ENCODE data around the gene LRP1B.

Gene LRP1B

GRCh38 chr2:141946016-141946415, 184.8 kb downstream of the LRP1B start:
- Histone ChIP-seq H3K4me1 (ENCODE audit: insufficient read depth, low read length) (no peaks in the 10 kb centered on the region), H3K4me3 (ENCODE audit: low read depth in 1 of 2, low read length in 2 of 2) (no peak overlapping the region), H3K36me3 (ENCODE audit: insufficient read depth, low read length) (no peaks in the 10 kb centered on the region), H3K9ac (ENCODE audit: low read length) (no peak overlapping the region), H3K27ac (ENCODE audit: low read depth, low read length) (no peak overlapping the region), H3K9me3 (ENCODE audit: low read length) (no peaks in the 10 kb centered on the region), H3K27me3 (ENCODE audit: control insufficient read depth in 1 of 2, insufficient read depth in 2 of 2, low read length in 2 of 2) (no peaks in the 10 kb centered on the region)

- no peaks in the 10 kb centered on the region for H3K4me1 ChIP-seq (ENCODE audit: insufficient read depth, low read length)
- H3K27me3 ChIP-seq (ENCODE audit: control insufficient read depth in 1 of 2, insufficient read depth in 2 of 2, low read length in 2 of 2) = no peaks in the 10 kb centered on the region
- no peak overlapping the region for H3K9ac ChIP-seq (ENCODE audit: low read length)
- no peaks in the 10 kb centered on the region for H3K9me3 ChIP-seq (ENCODE audit: low read length)
- H3K27ac ChIP-seq (ENCODE audit: low read depth, low read length) = no peak overlapping the region
- H3K36me3 ChIP-seq (ENCODE audit: insufficient read depth, low read length) = no peaks in the 10 kb centered on the region
- no peak overlapping the region for H3K4me3 ChIP-seq (ENCODE audit: low read depth in 1 of 2, low read length in 2 of 2)
These were observed 186.9 kb downstream of the LRP1B start for GRCh38 chr2:141943918-141944317.

- H3K27ac ChIP-seq (ENCODE audit: low read depth, low read length) = no peak overlapping the region
- H3K27me3 ChIP-seq (ENCODE audit: control insufficient read depth in 1 of 2, insufficient read depth in 2 of 2, low read length in 2 of 2) = no peaks in the 10 kb centered on the region
- H3K9me3 ChIP-seq (ENCODE audit: low read length) = no peaks in the 10 kb centered on the region
- H3K4me1 ChIP-seq (ENCODE audit: insufficient read depth, low read length) = no peaks in the 10 kb centered on the region
- no peaks in the 10 kb centered on the region for H3K36me3 ChIP-seq (ENCODE audit: insufficient read depth, low read length)
- H3K4me3 ChIP-seq (ENCODE audit: low read depth in 1 of 2, low read length in 2 of 2) = no peak overlapping the region
- no peak overlapping the region for H3K9ac ChIP-seq (ENCODE audit: low read length)
These were observed 188.6 kb downstream of the LRP1B start for GRCh38 chr2:141942006-141942789.

GRCh38 chr2:141941210-141941714, 189.6 kb downstream of the LRP1B start:
- Histone ChIP-seq H3K27ac (ENCODE audit: low read depth, low read length) (no peak overlapping the region), H3K27me3 (ENCODE audit: control insufficient read depth in 1 of 2, insufficient read depth in 2 of 2, low read length in 2 of 2) (no peaks in the 10 kb centered on the region), H3K9me3 (ENCODE audit: low read length) (no peaks in the 10 kb centered on the region), H3K4me3 (ENCODE audit: low read depth in 1 of 2, low read length in 2 of 2) (no peak overlapping the region), H3K36me3 (ENCODE audit: insufficient read depth, low read length) (no peaks in the 10 kb centered on the region), H3K4me1 (ENCODE audit: insufficient read depth, low read length) (no peaks in the 10 kb centered on the region), H3K9ac (ENCODE audit: low read length) (no peak overlapping the region)

- H3K36me3 ChIP-seq (ENCODE audit: insufficient read depth, low read length) = no peaks in the 10 kb centered on the region
- no peaks in the 10 kb centered on the region for H3K4me1 ChIP-seq (ENCODE audit: insufficient read depth, low read length)
- H3K27ac ChIP-seq (ENCODE audit: low read depth, low read length) = no peak overlapping the region
- H3K9me3 ChIP-seq (ENCODE audit: low read length) = no peaks in the 10 kb centered on the region
- H3K4me3 ChIP-seq (ENCODE audit: low read depth in 1 of 2, low read length in 2 of 2) = no peak overlapping the region
- no peaks in the 10 kb centered on the region for H3K27me3 ChIP-seq (ENCODE audit: control insufficient read depth in 1 of 2, insufficient read depth in 2 of 2, low read length in 2 of 2)
- no peak overlapping the region for H3K9ac ChIP-seq (ENCODE audit: low read length)
These were observed 190.1 kb downstream of the LRP1B start for GRCh38 chr2:141940709-141941108.

DNA sequence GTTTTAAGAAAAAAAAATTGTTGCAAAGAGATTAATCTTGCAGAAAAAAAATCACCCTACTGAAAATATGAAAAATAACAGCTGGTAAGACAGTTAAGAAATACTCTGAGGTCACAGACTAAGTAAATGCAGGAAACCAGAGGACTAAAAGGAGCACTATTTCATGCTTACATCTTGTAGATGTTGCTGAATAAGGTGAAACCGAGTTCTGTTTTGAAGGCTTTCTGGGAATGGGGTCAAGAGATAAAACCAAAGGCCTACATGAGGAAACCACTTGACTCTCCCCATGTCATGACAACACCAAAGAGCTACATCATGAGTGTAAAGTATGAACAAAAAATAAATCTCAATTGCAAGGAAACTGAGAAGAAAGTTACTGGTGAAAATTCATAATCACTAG, 197.6 kb downstream of the LRP1B start:
- H3K9me3 ChIP-seq (ENCODE audit: low read length) = no peaks in the 10 kb centered on the region
- no peaks in the 10 kb centered on the region for H3K27me3 ChIP-seq (ENCODE audit: control insufficient read depth in 1 of 2, insufficient read depth in 2 of 2, low read length in 2 of 2)
- H3K36me3 ChIP-seq (ENCODE audit: insufficient read depth, low read length) = no peaks in the 10 kb centered on the region
- H3K4me3 ChIP-seq (ENCODE audit: low read depth in 1 of 2, low read length in 2 of 2) = no peak overlapping the region
- no peak overlapping the region for H3K27ac ChIP-seq (ENCODE audit: low read depth, low read length)
- no peak overlapping the region for H3K9ac ChIP-seq (ENCODE audit: low read length)
- H3K4me1 ChIP-seq (ENCODE audit: insufficient read depth, low read length) = no peaks in the 10 kb centered on the region

DNA sequence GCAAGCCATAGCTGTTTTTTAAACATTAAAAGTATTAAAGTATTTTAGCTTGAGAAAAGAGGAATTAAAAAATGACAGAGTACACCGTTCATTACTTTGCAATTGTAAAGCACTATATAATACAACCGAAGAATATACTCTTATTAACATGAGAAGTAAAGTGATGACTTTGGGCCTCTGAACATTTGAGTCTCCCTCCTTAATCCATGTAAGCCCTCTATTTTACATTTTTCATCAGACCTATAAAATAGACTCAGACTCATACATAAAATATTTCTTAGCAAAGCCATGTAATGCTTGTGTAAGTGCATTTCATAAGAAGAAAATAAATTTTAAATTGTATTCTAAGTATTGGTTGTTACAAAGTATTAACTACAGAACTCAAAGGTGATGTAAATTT, 198.6 kb downstream of the LRP1B start:
- H3K4me1 ChIP-seq (ENCODE audit: insufficient read depth, low read length) = no peaks in the 10 kb centered on the region
- H3K27me3 ChIP-seq (ENCODE audit: control insufficient read depth in 1 of 2, insufficient read depth in 2 of 2, low read length in 2 of 2) = no peaks in the 10 kb centered on the region
- no peak overlapping the region for H3K4me3 ChIP-seq (ENCODE audit: low read depth in 1 of 2, low read length in 2 of 2)
- H3K9ac ChIP-seq (ENCODE audit: low read length) = no peak overlapping the region
- no peaks in the 10 kb centered on the region for H3K36me3 ChIP-seq (ENCODE audit: insufficient read depth, low read length)
- H3K27ac ChIP-seq (ENCODE audit: low read depth, low read length) = no peak overlapping the region
- no peaks in the 10 kb centered on the region for H3K9me3 ChIP-seq (ENCODE audit: low read length)

DNA sequence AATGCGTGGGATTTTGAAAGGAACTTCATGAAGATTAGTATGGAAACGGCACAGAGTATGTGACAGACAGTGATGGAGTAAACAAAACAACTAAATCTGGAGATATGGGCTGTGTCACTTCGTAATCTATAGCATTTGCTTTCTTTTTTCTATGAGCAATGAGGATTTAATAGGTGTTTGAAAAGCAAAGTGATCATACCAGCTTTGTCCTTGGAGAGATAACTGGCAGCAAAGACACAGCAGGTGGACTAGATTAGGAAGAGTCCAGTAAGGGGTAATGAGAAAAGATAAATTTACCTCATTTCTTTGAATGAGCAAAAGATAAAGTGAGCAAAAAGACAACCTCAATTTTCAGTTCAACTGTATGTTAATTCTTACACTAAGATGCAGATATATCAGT, 199.0 kb downstream of the LRP1B start:
- Histone ChIP-seq H3K4me1 (ENCODE audit: insufficient read depth, low read length) (no peaks in the 10 kb centered on the region), H3K27me3 (ENCODE audit: control insufficient read depth in 1 of 2, insufficient read depth in 2 of 2, low read length in 2 of 2) (no peaks in the 10 kb centered on the region), H3K36me3 (ENCODE audit: insufficient read depth, low read length) (no peaks in the 10 kb centered on the region), H3K4me3 (ENCODE audit: low read depth in 1 of 2, low read length in 2 of 2) (no peak overlapping the region), H3K27ac (ENCODE audit: low read depth, low read length) (no peak overlapping the region), H3K9me3 (ENCODE audit: low read length) (no peaks in the 10 kb centered on the region), H3K9ac (ENCODE audit: low read length) (no peak overlapping the region)

DNA sequence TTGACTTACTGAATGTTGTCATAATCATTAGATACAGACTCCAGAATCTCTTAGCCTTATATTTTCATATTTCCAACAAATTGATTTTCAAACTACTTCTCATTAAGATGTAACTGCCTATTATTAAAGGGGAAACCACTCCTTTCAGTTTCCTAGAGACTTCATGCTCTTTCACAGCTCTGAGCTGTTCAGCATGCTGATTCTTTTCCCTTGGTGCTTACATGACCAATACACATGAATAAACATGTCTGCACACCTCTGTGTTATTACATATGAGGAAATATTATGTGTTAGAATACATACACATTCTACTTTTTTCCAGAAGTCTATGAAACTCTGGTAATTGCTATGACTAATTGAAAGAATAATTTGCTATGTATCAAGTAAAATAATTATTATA, 200.0 kb downstream of the LRP1B start:
- Histone ChIP-seq H3K27ac (ENCODE audit: low read depth, low read length) (no peak overlapping the region), H3K4me3 (ENCODE audit: low read depth in 1 of 2, low read length in 2 of 2) (no peak overlapping the region), H3K9ac (ENCODE audit: low read length) (no peak overlapping the region), H3K27me3 (ENCODE audit: control insufficient read depth in 1 of 2, insufficient read depth in 2 of 2, low read length in 2 of 2) (no peaks in the 10 kb centered on the region), H3K9me3 (ENCODE audit: low read length) (no peaks in the 10 kb centered on the region), H3K36me3 (ENCODE audit: insufficient read depth, low read length) (no peaks in the 10 kb centered on the region), H3K4me1 (ENCODE audit: insufficient read depth, low read length) (no peaks in the 10 kb centered on the region)

DNA sequence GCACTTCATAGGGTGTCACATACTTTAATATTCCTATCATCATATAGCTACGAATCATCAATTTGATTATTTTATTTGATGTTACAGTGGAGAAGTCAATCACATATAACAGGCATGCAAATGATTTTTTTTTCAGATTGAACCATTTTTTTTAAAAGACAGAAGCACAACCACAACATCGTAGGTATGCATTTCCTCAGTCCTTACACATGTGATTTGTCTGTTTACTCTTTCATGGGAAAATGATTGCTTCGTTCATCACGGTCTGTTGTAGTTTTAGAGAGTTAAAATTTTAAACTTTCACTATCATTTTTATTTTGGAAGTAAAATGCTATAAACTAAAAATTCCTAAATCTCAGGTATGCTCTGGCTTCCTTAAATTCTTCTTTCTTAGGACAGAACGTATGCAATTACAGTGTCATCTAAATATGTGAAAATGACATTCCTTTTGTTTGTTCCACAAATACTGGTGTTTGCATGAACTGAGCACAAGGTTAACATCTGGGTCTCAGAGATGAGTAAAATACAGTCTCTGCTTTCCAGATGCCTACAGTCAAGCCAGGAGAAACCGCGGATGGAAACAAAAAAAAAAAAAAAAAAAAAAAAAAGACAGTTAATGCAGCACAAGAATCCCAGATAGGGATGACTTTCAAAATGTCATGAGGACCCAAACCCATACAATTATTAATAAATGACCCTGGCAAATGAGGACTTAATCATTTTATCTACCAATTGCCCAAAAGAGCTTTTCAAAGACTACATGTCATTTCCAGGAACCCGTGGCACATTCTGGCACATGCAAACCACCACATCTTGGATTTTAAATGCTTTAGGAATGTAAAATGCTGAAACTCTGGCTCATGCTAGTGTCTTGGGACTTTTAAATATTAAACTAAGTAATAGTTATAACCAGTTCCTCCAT, 201.2 kb downstream of the LRP1B start:
- no peaks in the 10 kb centered on the region for H3K4me1 ChIP-seq (ENCODE audit: insufficient read depth, low read length)
- no peak overlapping the region for H3K27ac ChIP-seq (ENCODE audit: low read depth, low read length)
- H3K9me3 ChIP-seq (ENCODE audit: low read length) = no peaks in the 10 kb centered on the region
- no peak overlapping the region for H3K4me3 ChIP-seq (ENCODE audit: low read depth in 1 of 2, low read length in 2 of 2)
- no peaks in the 10 kb centered on the region for H3K36me3 ChIP-seq (ENCODE audit: insufficient read depth, low read length)
- no peak overlapping the region for H3K9ac ChIP-seq (ENCODE audit: low read length)
- no peaks in the 10 kb centered on the region for H3K27me3 ChIP-seq (ENCODE audit: control insufficient read depth in 1 of 2, insufficient read depth in 2 of 2, low read length in 2 of 2)

GRCh38 chr2:141928476-141928875, 202.3 kb downstream of the LRP1B start:
- no peak overlapping the region for H3K4me3 ChIP-seq (ENCODE audit: low read depth in 1 of 2, low read length in 2 of 2)
- H3K9me3 ChIP-seq (ENCODE audit: low read length) = no peaks in the 10 kb centered on the region
- no peak overlapping the region for H3K9ac ChIP-seq (ENCODE audit: low read length)
- no peaks in the 10 kb centered on the region for H3K36me3 ChIP-seq (ENCODE audit: insufficient read depth, low read length)
- no peaks in the 10 kb centered on the region for H3K27me3 ChIP-seq (ENCODE audit: control insufficient read depth in 1 of 2, insufficient read depth in 2 of 2, low read length in 2 of 2)
- no peak overlapping the region for H3K27ac ChIP-seq (ENCODE audit: low read depth, low read length)
- H3K4me1 ChIP-seq (ENCODE audit: insufficient read depth, low read length) = no peaks in the 10 kb centered on the region
